WERI-Rb-1 (cell line): ENCODE measurements around the gene GPX3.

Experiments
- DNase-seq: peaks from one replicate; pipeline ENCODE4 v3.0.0-alpha.2; 2020
- H3K27ac ChIP-seq: fragments of 250-450 bp; sonication (Bioruptor Pico); 2 replicates; pipeline ENCODE4 v1.5.1; 2020; ENCODE audit warnings: mild to moderate bottlenecking, moderate library complexity
- H3K27me3 ChIP-seq: fragments of 250-450 bp; sonication (Bioruptor Pico); 2 replicates; pipeline ENCODE4 v1.5.1; 2021; ENCODE audit warnings: mild to moderate bottlenecking, low read depth, moderate library complexity; ENCODE audit not compliant: insufficient read depth, severe bottlenecking
- H3K36me3 ChIP-seq: fragments of 250-450 bp; sonication (Bioruptor Pico); 2 replicates; pipeline ENCODE4 v1.5.1; 2020; ENCODE audit warnings: mild to moderate bottlenecking, moderate library complexity
- H3K4me3 ChIP-seq: 2 replicates; pipeline ENCODE4 v1.5.1; 2011; ENCODE audit warnings: low read depth, mild to moderate bottlenecking, control low read depth, low read length
- H3K9me3 ChIP-seq: fragments of 250-450 bp; sonication (Bioruptor Pico); 2 replicates; pipeline ENCODE4 v1.5.1; 2021; ENCODE audit warnings: mild to moderate bottlenecking, moderate library complexity; ENCODE audit not compliant: severe bottlenecking
- TF ChIP-seq, protein P1 (sequence below): IDR thresholded peaks from 2 replicates; pipeline ENCODE4 v1.5.1; 2011; ENCODE audit warnings: low read depth, mild to moderate bottlenecking, control low read depth, inconsistent platforms, low read length

Gene GPX3

DNA sequence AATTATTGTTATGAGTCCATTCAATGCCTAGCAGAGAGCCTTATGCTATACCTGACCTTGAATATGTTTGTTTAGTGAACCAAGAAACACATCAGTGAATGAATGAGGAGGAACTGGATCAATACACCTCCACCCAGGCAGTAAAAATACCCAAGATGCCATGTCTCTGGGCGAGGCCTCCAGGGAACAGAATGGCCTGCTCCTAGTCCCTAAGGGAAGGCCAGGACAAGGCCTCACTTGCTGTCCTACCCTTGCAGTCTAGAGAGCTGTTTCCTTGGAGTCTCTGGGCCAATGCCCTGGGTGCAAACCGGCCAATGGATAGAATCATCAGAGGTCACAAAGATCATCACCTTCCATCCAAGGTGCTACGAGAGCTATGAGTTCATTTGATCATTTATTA, 34.3 kb downstream of the GPX3 start:
- TF ChIP-seq, protein P1, sequence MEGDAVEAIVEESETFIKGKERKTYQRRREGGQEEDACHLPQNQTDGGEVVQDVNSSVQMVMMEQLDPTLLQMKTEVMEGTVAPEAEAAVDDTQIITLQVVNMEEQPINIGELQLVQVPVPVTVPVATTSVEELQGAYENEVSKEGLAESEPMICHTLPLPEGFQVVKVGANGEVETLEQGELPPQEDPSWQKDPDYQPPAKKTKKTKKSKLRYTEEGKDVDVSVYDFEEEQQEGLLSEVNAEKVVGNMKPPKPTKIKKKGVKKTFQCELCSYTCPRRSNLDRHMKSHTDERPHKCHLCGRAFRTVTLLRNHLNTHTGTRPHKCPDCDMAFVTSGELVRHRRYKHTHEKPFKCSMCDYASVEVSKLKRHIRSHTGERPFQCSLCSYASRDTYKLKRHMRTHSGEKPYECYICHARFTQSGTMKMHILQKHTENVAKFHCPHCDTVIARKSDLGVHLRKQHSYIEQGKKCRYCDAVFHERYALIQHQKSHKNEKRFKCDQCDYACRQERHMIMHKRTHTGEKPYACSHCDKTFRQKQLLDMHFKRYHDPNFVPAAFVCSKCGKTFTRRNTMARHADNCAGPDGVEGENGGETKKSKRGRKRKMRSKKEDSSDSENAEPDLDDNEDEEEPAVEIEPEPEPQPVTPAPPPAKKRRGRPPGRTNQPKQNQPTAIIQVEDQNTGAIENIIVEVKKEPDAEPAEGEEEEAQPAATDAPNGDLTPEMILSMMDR, result no peak
- H3K27ac ChIP-seq, result no peak overlapping the region
- no peaks in the 10 kb centered on the region for H3K9me3 ChIP-seq
- H3K4me3 ChIP-seq, result no peak overlapping the region
- no peaks in the 10 kb centered on the region for H3K27me3 ChIP-seq
- H3K36me3 ChIP-seq, result peaks cover 10% of the 10 kb centered on the region
- DNase-seq, result no peak

DNA sequence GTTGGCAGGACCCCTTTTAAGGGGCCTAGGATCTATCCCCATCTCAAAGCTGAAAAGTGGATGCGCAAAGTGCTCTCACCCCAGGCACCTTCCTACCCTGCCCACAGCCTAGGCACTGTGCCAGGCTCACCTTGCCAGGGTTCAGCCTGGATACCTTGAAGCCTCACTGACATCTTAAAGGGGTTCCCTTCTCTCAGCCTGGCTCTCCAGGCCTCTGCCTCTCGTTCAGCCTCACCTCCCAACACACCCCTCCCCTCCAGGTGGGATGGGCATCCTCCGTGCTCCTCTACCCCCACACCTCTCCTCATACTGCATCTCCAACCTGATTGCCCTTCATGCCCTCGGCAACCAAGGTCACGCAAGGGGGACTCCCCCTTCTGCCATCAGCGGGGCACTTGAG, 34.9 kb downstream of the GPX3 start:
- H3K27me3 ChIP-seq, result no peaks in the 10 kb centered on the region
- no peak overlapping the region for H3K27ac ChIP-seq
- DNase-seq, result no peak
- peaks cover 10% of the 10 kb centered on the region for H3K36me3 ChIP-seq
- TF ChIP-seq, protein P1, result no peak
- H3K9me3 ChIP-seq, result no peaks in the 10 kb centered on the region
- H3K4me3 ChIP-seq, result no peak overlapping the region

DNA sequence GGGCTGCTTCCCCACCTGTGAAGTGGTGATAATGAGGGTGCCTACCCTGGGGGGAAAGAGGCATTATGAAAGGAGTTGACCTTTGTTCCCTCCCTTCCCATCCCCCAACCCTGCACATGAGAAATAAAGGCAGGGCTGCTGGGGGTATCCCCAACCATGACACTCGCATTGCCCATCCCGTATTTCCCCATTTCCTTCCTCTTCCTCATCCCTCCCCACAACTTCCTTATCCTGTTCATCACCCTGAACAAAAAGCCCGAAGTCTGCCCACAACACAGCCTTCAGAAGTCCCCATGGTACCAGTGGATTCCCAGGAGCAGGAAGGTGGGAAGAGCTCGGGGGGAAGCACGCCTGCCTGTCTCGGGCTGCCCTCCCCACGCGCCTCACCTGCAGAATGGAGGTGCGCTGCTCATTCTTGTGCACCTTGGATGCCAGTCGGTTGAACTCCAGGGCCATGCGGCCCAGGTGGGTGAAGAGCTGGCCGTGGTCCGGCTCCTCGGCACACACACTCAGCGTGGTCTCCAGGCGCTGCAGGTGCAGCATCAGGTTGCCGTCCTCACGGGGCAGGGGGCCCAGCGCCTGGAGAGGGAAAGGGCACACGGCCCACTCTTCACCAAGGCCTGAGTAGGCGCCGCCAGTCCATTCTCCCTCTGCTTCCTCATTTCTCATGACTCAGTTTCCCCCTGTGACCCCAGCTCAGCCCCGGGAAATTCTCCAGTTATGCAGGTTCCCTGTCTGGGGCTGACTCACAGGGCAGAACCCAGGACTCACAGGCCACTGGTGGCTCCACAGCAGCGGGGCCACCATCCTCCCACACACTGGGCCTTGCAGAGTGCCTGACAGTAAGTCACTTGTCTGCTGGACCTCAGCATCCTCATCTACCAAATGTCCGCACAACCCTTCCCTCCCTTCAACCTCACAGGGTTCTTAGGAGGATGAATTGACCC, 36.3 kb downstream of the GPX3 start:
- TF ChIP-seq, protein P1, result no peak
- H3K9me3 ChIP-seq, result no peaks in the 10 kb centered on the region
- no peak overlapping the region for H3K4me3 ChIP-seq
- no peak for DNase-seq
- H3K36me3 ChIP-seq, result peaks cover 10% of the 10 kb centered on the region
- H3K27me3 ChIP-seq, result no peaks in the 10 kb centered on the region
- H3K27ac ChIP-seq, result no peak overlapping the region

DNA sequence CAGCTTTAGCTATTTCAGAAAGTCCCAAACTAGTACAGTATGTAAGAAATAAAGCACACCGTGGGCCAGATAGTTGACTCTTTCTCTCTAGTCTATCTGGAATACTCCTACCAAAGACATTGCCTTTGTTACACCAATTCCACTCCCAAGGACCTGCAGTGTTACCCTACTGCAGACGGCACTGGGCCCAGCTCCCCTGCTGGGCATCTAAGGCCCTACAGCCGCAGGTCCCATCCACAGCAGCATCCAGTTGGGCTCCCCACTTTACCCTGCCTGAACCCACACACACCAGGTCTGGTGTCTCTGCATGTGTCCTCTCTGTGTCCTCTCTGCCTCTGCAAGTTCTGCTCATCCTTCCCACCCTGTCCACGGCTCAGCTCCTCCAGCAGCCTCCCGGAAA, 37.9 kb downstream of the GPX3 start:
- DNase-seq, result no peak
- no peaks in the 10 kb centered on the region for H3K9me3 ChIP-seq
- H3K4me3 ChIP-seq, result no peak overlapping the region
- TF ChIP-seq, protein P1, result peak; percentile 21; the same call in 1 of the 2 replicates
- peaks cover 14% of the 10 kb centered on the region for H3K36me3 ChIP-seq
- no peaks in the 10 kb centered on the region for H3K27me3 ChIP-seq
- no peak overlapping the region for H3K27ac ChIP-seq

DNA sequence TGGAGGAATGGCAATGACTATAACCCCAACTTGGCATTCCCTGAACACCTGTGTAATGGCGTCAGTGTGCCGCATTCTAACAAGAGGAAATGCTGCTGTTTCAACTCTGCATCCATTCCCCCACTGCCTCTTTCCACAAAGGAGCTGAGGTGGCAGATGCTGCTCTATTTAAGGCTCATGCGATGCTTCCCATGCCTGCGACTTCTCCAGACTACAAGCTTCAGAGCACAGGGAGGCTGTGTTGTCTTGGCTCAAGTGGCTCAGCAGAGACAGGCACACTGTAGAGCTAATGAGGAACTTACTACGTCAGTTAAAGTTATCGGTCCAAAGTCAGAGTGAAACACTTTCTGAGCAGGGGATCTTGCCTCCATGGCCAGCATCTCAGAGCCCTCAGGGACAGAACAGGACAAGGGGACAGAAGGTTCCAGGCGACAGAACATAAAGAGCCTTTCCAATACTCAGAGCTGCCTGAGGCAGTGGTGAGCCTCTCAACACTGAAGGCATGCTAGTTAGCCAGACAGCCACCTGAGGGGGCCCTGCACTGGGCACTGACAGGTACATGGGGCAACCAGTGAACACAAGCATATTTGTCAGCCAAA, 38.6 kb downstream of the GPX3 start:
- DNase-seq, result no peak

More for the DNA sequence above, 38.6 kb downstream of the GPX3 start:
- no peak overlapping the region for H3K27ac ChIP-seq
- H3K9me3 ChIP-seq, result no peaks in the 10 kb centered on the region
- H3K4me3 ChIP-seq, result no peak overlapping the region
- peaks cover 14% of the 10 kb centered on the region for H3K36me3 ChIP-seq
- no peaks in the 10 kb centered on the region for H3K27me3 ChIP-seq
- TF ChIP-seq, protein P1, result no peak
